ENCODE measurements around the gene OSCP1. TPM values are rescaled to one million over a fixed set of nuclear protein-coding genes. Genes with fewer than 3 reads are reported as not detected.

OSCP1 gene
- total RNA-seq, 1 donor from 2014 or later, result 5.3 TPM

DNA sequence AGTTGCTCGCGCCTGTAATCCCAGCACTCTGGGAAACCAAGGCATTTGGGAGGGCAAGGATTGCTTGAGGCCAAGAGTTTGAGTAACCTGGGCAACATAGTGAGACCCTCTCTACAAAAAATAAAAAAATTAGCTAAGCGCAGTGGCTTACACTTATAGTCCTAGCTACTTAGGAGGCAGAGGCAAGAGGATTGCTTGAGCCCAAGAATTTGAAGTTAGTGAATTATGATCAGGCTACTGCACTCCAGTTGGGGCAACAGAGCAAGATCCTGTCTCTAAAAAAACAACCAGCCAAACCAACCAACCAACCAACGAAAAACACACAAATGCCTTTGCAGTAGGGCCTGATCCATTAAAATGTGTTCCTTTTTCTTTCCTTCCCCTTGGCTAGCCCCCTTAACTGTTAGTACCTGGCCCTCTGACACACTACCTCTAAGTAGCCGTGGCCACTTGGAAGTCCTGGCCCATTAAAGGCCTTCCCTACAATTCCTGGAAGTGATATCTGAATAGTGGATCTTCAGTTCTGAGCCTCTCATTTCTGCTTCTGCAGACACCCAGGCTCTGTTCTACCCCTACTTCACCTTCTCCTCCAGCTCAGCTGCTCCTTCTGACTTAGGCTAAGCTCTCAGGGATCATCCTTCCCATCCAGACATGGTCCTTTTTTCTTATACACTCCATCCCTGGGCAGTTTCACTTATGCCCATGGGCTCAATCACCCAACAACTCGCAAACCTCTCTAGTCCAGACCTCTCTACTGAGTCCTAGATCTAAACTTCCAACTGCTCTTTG, 3.5 kb upstream of the OSCP1 start:
- ATAC-seq (no peak), DNase-seq (ENCODE audit: missing footprints) (no peak)
- intact Hi-C loops (cut with DNase I), result no loop called here

- DNase-seq (ENCODE audit: missing footprints) (no peak), ATAC-seq (no peak)
- intact Hi-C loops (cut with DNase I), result no loop called here
Measured at GRCh38 chr1:36453051-36453450, 2.8 kb upstream of the OSCP1 start.

GRCh38 chr1:36450919-36451305, 661 bp upstream of the OSCP1 start:
- ATAC-seq (no peak), DNase-seq (ENCODE audit: missing footprints) (no peak)
- intact Hi-C loops (cut with DNase I), result loop anchor here (1.0 kb wide), 1 partner anchor 13 kb away; the partner anchor contains the start of gene MRPS15

DNA sequence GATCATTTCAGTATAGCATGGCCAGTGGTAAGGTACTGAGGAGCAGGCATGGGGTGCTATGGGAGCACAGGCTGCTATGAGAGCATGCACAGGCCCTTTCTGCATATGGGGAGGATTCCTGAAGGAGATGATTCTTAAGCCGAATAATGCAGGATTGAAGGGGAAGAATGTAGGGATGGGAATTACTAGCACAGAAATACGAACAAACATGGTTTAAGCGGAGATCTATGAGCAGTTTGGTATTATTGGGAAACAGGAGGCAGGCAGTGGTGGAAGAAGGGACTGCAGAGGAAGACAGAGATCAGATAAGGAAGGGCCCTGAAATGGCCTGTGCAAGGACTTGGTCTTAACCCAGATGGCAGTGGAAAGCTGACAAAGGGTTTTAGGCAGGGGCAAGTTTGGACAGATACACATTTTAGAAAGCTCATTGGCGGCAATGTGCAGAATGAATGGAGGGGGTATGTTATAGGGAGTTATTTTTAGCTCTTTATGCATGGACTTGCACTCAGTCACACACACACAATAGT, 1.7 kb downstream of the OSCP1 start:
- intact Hi-C loops (cut with DNase I), result no loop called here
- ATAC-seq, result no peak
- no peak for DNase-seq (ENCODE audit: missing footprints)

- intact Hi-C loops (cut with DNase I), result no loop called here
- DNase-seq (ENCODE audit: missing footprints) (no peak), ATAC-seq (no peak)
Measured at GRCh38 chr1:36447450-36447849, 2.8 kb downstream of the OSCP1 start.

DNA sequence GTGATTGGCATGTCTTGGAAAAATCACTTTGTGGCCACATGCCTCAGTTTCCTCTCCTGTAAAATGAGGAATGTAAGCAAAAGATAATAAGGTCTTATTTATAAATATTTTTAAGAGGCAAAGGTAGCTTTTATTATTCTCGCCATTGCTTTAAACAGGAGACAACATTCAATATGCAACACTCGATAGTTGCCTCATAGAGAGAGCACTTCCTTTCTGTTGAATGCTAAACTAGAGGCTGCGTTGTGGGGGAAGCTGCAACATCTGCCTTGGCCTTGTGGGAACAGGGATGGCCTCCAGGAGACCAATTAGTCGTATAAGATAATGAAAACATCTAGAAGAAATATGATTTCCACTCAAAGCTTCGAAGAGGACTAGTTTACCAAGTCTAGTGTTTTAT, 3.5 kb downstream of the OSCP1 start:
- DNase-seq (ENCODE audit: missing footprints), result no peak
- no peak for ATAC-seq
- intact Hi-C loops (cut with DNase I), result no loop called here

DNA sequence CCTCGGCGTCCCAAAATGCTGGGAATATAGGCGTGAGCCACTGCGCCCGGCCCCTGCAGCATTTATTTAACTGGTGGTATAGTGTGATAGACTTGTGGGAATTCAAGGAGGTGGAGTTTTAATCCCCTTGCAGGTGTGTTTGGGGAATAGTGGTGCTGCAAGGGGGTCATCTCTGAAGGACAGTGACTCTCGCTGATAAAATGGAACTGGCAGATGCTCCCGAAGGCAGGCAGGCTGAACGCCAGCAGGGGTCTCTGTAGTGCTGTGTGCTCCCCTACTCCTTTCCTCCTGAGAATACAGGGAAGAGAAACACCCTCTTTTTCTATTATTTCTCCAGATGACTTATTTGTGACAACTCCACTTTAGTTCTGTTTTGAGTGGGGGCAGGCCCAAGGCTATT, 4.0 kb downstream of the OSCP1 start:
- no peak for DNase-seq (ENCODE audit: missing footprints)
- intact Hi-C loops (cut with DNase I), result no loop called here
- no peak for ATAC-seq

DNA sequence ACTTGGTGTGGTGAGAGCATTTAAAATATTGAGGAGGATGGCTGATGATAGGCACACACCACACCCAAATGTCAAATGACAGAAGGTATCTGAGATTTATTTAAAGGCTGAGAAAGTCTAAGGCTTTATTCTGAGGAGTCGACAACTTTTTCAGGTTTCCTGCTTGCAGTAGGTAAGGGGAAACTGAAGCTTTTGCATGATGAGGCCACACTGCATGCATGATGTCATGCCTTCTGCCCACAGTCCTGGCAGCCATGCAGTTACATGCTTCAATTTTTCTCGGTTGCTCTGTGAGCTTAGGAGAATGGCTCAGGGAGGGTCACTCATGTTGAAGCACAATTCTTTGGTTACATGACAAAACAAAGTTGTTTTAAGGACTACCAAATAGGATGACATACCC, 7.0 kb downstream of the OSCP1 start:
- no peak for ATAC-seq
- DNase-seq (ENCODE audit: missing footprints), result no peak
- intact Hi-C loops (cut with DNase I), result no loop called here

GRCh38 chr1:36442337-36442736, 7.9 kb downstream of the OSCP1 start:
- no peak for DNase-seq (ENCODE audit: missing footprints)
- intact Hi-C loops (cut with DNase I), result no loop called here
- no peak for ATAC-seq

DNA sequence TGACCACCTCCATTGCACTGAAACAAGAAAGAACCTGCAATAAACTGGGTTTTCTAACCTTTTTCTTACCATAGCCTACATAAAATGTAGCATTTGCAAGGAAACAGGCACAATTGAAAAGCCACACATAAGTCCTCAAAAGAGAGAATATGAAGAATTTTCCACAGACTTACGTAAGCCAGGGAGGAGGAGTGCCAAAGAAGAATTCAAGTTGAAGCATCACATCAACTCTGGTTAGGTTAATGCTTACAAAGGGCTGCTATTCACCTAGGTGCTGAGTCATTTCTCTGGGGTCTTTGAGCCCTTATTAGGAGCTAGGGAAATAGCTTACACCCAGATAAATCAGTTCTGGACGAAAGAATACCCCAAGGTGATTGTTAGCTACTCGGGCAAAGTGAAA, 9.6 kb downstream of the OSCP1 start:
- intact Hi-C loops (cut with DNase I), result no loop called here
- no peak for DNase-seq (ENCODE audit: missing footprints)
- no peak for ATAC-seq

DNA sequence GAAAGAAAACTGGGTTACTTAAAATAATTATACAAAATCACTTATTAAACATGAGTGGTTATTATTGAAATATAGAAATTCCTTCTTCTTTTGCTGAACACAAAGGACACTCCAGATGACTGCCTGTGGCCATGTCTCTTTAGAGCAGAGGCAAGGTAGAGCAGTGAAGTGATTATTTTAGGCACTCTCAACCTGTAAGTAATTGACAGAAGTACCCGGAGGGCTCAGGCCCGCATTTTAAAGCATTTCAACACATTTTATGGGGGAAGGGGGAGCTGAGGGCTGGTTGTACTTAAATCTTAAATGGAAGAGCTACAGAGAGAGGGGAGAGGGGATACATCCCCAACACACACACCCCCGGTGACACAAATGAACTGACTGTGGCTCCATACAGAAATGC, 10.2 kb downstream of the OSCP1 start:
- intact Hi-C loops (cut with DNase I), result no loop called here
- DNase-seq (ENCODE audit: missing footprints) (no peak), ATAC-seq (no peak)

DNA sequence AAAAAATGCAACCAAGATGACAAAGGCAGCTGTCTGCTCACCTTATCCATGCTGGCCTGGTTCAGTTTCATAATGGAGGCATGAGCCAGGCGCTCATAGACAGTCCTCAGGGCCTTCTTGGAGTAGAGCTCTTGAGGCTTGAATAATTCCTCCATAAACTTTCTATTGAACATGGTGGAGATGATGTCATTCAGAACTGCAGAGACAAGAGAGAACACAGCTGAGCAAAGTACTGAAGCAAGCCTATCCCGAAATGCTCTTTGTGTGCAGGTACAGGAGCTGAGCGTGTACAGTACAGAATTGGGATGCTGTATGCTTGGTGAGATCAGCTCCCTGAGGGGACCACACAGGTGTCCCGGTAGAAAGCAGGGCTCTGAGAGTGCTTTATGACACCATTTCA, 11.5 kb downstream of the OSCP1 start:
- intact Hi-C loops (cut with DNase I), result no loop called here
- ATAC-seq, result no peak

DNA sequence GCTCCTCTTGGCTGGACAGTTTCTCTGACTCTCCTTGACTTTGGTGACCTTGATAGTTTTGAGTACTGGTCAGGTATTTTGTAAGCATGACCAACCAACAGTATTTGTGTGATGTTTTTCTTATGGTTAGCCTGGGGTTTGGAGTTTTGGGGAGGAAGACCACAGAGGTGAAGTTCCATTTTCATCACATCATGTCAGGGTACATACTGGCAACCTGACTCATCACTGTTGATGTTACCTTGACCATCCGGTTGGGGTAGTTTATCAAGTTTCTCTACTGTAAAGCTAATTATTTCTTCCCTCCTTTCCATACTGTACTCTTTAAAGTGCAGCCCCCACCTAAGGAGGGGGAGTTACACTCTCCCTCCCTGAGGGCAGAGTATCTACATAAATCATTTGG, 13.4 kb downstream of the OSCP1 start:
- no peak for ATAC-seq
- intact Hi-C loops (cut with DNase I), result no loop called here
- DNase-seq (ENCODE audit: missing footprints), result no peak

More for the DNA sequence above, 11.5 kb downstream of the OSCP1 start:
- DNase-seq (ENCODE audit: missing footprints), result no peak

GRCh38 chr1:36433102-36433501, 17.1 kb downstream of the OSCP1 start:
- DNase-seq (ENCODE audit: missing footprints) (no peak), ATAC-seq (no peak)
- intact Hi-C loops (cut with DNase I), result no loop called here

DNA sequence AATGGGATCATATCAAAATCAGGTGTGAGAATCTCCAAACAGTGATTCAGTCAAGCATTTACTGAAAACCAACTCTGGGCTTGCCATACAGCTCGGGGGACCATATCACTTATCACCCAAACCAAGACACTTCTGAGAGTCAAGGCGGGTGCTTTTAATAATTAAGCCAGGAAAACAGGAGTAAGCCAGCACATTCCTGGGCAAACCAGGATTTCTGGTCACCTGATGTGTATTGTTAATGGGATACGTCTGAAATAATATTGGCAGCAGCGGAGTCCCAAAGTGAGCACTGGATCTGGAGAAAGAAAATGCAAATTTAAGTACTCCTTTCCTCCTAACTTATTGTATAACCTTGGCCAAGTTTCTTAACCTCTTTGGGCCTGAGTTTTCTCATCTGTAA, 17.6 kb downstream of the OSCP1 start:
- intact Hi-C loops (cut with DNase I), result no loop called here
- DNase-seq (ENCODE audit: missing footprints) (no peak), ATAC-seq (no peak)

DNA sequence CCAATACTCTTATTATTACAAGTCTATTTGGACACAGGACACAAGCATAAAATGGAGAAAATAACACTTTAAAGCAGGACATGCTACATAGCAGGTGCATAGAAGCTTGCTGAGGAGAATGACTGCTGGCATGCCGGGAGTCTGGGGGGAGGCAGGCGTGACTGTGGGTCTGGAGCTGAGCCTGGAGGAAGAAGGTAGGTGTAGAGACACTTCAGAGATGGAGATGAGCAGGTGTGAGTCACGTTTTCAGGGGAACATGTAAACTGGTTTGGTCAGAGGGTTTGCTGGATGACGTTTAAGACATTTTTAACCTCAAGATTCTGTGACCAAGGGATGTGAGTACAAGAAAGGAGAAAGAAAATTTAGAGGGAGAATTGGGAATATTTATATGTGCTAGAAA, 24.5 kb downstream of the OSCP1 start:
- no peak for DNase-seq (ENCODE audit: missing footprints)
- intact Hi-C loops (cut with DNase I), result loop anchor here (10.0 kb wide), 1 partner anchor 121 kb away; the partner anchor contains the start of gene SH3D21
- ATAC-seq, result no peak

GRCh38 chr1:36421649-36422048, 28.6 kb downstream of the OSCP1 start:
- intact Hi-C loops (cut with DNase I), result loop anchor here (1.0 to 10.0 kb wide), 6 partner anchors 43 to 323 kb away; partner anchors contain the start of genes MRPS15, SH3D21 and TRAPPC3
- ATAC-seq, result no peak
- no peak for DNase-seq (ENCODE audit: missing footprints)

DNA sequence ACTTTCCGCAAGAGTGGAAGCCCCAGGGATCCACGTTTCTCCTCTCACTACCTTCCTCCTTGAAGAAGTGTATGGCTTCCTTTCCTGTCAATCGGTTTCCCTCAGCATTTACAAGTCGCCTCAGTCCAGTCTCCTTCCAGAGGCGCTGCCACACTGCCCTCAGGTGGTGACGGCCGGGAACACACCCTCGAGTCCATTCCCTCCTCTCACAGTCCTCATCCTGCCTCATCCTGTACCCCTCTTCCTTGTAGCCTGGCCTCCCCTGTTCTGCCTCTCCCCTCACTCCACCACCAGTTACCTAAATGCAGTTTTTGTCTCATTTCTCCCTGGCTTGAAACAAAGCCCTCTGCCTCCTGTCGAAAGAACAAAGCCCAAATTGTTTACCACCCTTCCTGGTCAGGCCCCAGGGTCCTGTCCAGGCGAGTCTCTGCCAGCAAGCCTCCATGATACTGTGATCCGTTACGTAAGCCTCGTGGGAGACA, 29.4 kb downstream of the OSCP1 start:
- DNase-seq (ENCODE audit: missing footprints) (peak; percentile 92), ATAC-seq (peak; percentile 93)
- intact Hi-C loops (cut with DNase I), result loop anchor here (1.0 to 10.0 kb wide), 6 partner anchors 44 to 322 kb away; partner anchors contain the start of genes MRPS15, SH3D21 and TRAPPC3

- ATAC-seq (peak; percentile 60), DNase-seq (ENCODE audit: missing footprints) (no peak)
- intact Hi-C loops (cut with DNase I), result loop anchor here (2.0 to 10.0 kb wide), 5 partner anchors 44 to 322 kb away; partner anchors contain the start of genes MRPS15, SH3D21 and TRAPPC3
Measured at GRCh38 chr1:36420409-36420808, 29.8 kb downstream of the OSCP1 start.

DNA sequence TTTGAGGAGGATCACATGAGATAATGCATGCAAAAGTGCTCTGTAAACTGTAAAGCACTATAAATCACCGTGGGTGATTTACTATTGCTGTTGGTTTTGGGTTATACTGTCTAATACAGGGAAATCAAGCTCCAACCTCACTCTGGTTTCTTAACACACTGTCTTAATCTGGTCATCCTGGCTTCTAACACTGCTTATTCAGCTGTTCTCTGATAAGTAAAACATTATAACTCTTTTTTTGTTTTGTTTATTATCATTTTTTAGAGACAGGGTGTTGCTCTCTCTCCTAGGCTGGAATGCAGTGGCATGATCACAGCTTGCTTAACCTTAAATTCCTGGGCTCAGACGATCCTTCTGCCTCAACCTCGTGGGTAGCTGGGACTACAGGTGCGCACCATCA, 30.7 kb downstream of the OSCP1 start:
- ATAC-seq, result no peak
- no peak for DNase-seq (ENCODE audit: missing footprints)
- intact Hi-C loops (cut with DNase I), result no loop called here
